ENCODE data around the gene DTX3.

GRCh38 chr12:57593187-57593586 is 11.4 kb upstream of the DTX3 start:
- no peak for TF ChIP-seq RAD21 (IDR thresholded peaks at IDR 0.05)
- TF ChIP-seq CTCF (IDR thresholded peaks at IDR 0.05; ENCODE audit: low read depth, low read length, missing input control), result no peak
